Large intestine (tissue), 3 donors: ENCODE results near the gene SQSTM1. TPM values are rescaled to one million over a fixed set of nuclear protein-coding genes. Genes with fewer than 3 reads are reported as not detected.
"Not testable (repeated sequence)": the region's sequence is repeated elsewhere in the genome, so short reads cannot be mapped to it uniquely, and the experiment has no call there.

Experiments
- DNase-seq, 2 donors: peaks; one replicate each; pipeline versions ENCODE4 v3.0.0 to v3.0.0-alpha.2; 2013
- H3K27ac ChIP-seq: one replicate; pipeline ENCODE4 v1.5.1; 2013; ENCODE audit warnings: low read length
- H3K27me3 ChIP-seq: 2 replicates; pipeline ENCODE4 v1.6.1; 2013; ENCODE audit warnings: low read length; ENCODE audit not compliant: control insufficient read depth, insufficient read depth
- H3K36me3 ChIP-seq: 2 replicates; pipeline ENCODE4 v1.6.1; 2013; ENCODE audit warnings: low read length; ENCODE audit not compliant: control insufficient read depth, insufficient read depth
- H3K4me1 ChIP-seq: one replicate; pipeline ENCODE4 v1.6.1; 2013; ENCODE audit warnings: low read length; ENCODE audit not compliant: control insufficient read depth, insufficient read depth
- H3K4me3 ChIP-seq: one replicate; pipeline ENCODE4 v1.5.1; 2013; ENCODE audit warnings: low read length
- H3K9me3 ChIP-seq: one replicate; pipeline ENCODE4 v1.6.1; 2013; ENCODE audit warnings: mild to moderate bottlenecking, low read depth, low read length, moderate library complexity; ENCODE audit not compliant: control insufficient read depth
- WGBS: methylation state at CpG from one replicate; pipeline ENCODE4 v1.1.5; 2013; ENCODE audit warnings: low lambda C conversion rate; ENCODE audit not compliant: insufficient coverage; 5-methylcytosine and 5-hydroxymethylcytosine counted together
- polyA plus RNA-seq: library from polyadenylated mRNA; unstranded; fragments of 120-200 nt; gene quantifications from one replicate; pipeline ENCODE4 v1.2.1, GENCODE V29; 2013

The SQSTM1 gene
- polyA plus RNA-seq, 1 donor, result 165 TPM

DNA sequence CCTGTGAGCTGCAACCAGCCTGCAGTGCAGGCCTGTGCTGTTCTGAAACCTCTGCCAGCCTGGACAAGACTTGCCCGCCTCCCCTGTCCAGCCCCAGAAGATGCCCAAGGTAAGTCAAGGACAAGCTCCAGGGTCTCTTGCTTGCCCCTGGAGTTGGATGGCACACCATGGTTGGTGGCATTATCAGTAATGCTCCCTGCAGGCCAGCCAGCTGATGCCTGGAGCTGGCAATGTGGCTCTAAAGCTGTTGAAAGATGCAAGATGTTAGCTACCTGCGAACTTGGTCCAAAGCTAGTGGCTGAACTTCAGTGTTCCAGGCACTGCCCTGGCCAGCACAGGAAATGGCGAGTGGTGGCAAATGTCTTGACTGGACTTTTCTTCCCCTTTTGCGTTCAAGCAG, 40.9 kb upstream of the SQSTM1 start:
- Histone ChIP-seq H3K27me3 (no peaks in the 10 kb centered on the region), H3K9me3 (no peaks in the 10 kb centered on the region), H3K4me3 (no peak overlapping the region), H3K4me1 (no peaks in the 10 kb centered on the region), H3K36me3 (peaks cover 43% of the 10 kb centered on the region), H3K27ac (no peak overlapping the region)
- no peak for DNase-seq
- no CpG with 5 or more reads among the region's 4 CpGs for WGBS

DNA sequence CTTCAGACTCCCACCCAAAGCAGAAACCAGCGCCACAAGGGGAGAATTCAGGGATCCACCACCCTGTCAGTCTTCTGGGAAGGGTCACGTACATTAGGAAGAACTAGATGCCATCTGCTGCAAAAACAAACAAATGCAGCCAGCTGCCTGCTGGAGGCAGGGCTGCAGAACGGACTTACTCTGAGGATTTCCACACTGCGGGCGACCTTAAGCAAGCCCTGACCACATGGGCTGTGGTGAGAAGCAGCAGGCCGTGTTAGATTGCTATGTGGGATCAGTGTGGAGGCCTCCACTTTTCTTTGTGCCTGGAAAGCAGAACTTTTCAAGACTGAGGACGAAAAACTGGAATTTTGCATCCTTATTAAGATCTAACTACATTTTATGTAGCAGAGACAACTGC, 40.3 kb upstream of the SQSTM1 start:
- Histone ChIP-seq H3K4me1 (no peaks in the 10 kb centered on the region), H3K4me3 (no peak overlapping the region), H3K27ac (no peak overlapping the region), H3K36me3 (peaks cover 40% of the 10 kb centered on the region), H3K9me3 (no peaks in the 10 kb centered on the region), H3K27me3 (no peaks in the 10 kb centered on the region)
- no peak for DNase-seq
- no CpG with 5 or more reads among the region's 7 CpGs for WGBS

DNA sequence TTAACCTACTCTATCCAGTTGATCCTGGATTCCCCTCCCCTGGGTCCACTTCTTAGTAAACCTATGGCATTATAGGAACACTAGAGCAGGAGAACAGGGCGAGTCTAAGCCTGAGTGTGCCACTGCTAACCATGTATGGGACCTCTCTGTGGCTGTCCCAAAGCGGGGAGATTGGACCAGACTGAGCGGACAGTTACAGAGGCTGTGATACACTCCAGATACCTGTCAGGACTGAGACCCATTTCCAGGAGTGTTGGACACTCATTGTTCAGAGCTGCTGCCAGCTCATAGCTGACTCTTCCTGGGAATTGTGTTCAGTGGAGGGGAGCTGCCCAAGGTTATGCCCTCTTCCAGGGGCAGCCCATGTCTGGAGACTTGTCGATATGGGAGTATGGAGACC, 38.9 kb upstream of the SQSTM1 start:
- Histone ChIP-seq H3K27ac (no peak overlapping the region), H3K4me3 (no peak overlapping the region), H3K27me3 (no peaks in the 10 kb centered on the region), H3K36me3 (peaks cover 26% of the 10 kb centered on the region), H3K9me3 (no peaks in the 10 kb centered on the region), H3K4me1 (no peaks in the 10 kb centered on the region)
- DNase-seq, result no peak
- no CpG with 5 or more reads among the region's 4 CpGs for WGBS

GRCh38 chr5:179783128-179783527, 37.6 kb upstream of the SQSTM1 start:
- H3K36me3 ChIP-seq, result peaks cover 16% of the 10 kb centered on the region
- WGBS, result 92% methylated on average over 2 of the region's 9 CpGs
- H3K27ac ChIP-seq, result no peak overlapping the region
- H3K9me3 ChIP-seq, result no peaks in the 10 kb centered on the region
- no peaks in the 10 kb centered on the region for H3K4me1 ChIP-seq
- no peak overlapping the region for H3K4me3 ChIP-seq
- DNase-seq, result no peak
- no peaks in the 10 kb centered on the region for H3K27me3 ChIP-seq

DNA sequence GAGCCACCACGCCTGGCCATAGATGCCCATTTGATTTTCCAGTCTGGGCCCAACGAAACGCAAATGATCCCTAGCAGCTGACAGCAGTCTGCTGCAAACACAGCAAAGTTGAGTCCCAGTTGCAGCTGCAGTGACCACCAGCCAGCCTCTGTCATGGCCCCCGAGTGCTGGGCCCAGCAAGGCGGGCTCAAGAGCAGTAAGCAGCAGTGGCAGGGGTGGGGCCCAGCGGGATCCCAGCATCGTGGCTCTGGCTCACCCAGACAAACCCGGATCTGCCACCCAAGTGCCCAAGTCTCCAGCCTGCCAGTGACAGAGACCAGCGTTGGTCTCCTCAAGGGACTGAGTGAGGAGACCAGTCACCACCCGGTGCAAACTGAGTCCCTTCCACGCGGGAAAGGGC, 33.8 kb upstream of the SQSTM1 start:
- Histone ChIP-seq H3K27ac (no peak overlapping the region), H3K4me3 (no peak overlapping the region), H3K36me3 (no peaks in the 10 kb centered on the region), H3K27me3 (no peaks in the 10 kb centered on the region), H3K9me3 (no peaks in the 10 kb centered on the region), H3K4me1 (no peaks in the 10 kb centered on the region)
- no CpG with 5 or more reads among the region's 12 CpGs for WGBS
- no peak for DNase-seq

GRCh38 chr5:179788193-179788854, 32.4 kb upstream of the SQSTM1 start:
- Histone ChIP-seq H3K4me1 (no peaks in the 10 kb centered on the region), H3K9me3 (no peaks in the 10 kb centered on the region), H3K36me3 (peaks cover 3% of the 10 kb centered on the region), H3K4me3 (no peak overlapping the region), H3K27me3 (no peaks in the 10 kb centered on the region), H3K27ac (no peak overlapping the region)
- no peak for DNase-seq
- WGBS, result no CpG with 5 or more reads among the region's 7 CpGs

GRCh38 chr5:179789278-179789677, 31.4 kb upstream of the SQSTM1 start:
- not testable (repeated sequence) for H3K27ac ChIP-seq, H3K4me1 ChIP-seq, H3K36me3 ChIP-seq, H3K9me3 ChIP-seq, DNase-seq, H3K27me3 ChIP-seq, H3K4me3 ChIP-seq
- WGBS, result no CpG with 5 or more reads among the region's 9 CpGs

DNA sequence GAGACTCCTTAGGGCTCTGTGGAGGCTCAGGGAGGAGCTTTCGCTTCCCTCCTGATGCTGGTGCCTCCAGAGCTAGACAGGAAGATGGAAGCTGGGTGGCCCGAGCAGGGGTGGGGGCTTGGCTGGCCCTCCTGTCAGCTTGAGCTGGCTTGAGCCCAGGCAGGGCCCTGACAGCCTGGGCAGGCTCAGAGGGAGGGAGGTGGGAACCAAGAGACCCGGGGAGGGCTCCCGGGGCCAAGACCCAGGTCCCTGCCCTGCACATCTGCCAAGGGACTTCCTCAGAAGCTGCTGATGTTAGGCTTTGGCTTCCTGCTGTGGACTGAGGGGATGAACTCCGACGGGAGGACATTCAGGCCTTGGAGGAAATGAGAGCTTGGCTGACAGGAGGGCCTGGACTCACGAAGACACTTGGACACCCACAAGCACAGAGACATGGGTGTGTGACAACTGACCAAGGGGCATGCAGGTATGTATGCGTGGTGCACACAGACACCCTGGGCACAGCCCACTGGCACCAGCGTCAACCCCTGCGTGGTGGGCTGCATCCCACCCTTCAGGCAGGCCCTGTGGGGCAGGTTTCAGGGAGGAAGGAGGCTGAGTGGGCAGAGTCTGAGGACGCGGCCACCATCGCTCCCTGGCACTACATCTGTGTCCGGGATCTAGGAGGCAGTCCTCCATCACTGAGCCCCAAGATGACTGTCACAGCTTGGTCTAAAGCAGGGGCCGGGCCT, 28.7 kb upstream of the SQSTM1 start:
- no peak overlapping the region for H3K4me3 ChIP-seq
- peaks cover 11% of the 10 kb centered on the region for H3K4me1 ChIP-seq
- H3K36me3 ChIP-seq, result peaks cover 6% of the 10 kb centered on the region
- no peak for DNase-seq
- WGBS, result no CpG with 5 or more reads among the region's 15 CpGs
- H3K9me3 ChIP-seq, result no peaks in the 10 kb centered on the region
- no peak overlapping the region for H3K27ac ChIP-seq
- no peaks in the 10 kb centered on the region for H3K27me3 ChIP-seq

GRCh38 chr5:179792612-179793467, 27.9 kb upstream of the SQSTM1 start:
- H3K4me1 ChIP-seq, result peaks cover 11% of the 10 kb centered on the region
- DNase-seq, result no peak
- WGBS, result no CpG with 5 or more reads among the region's 24 CpGs
- no peaks in the 10 kb centered on the region for H3K9me3 ChIP-seq
- no peak overlapping the region for H3K4me3 ChIP-seq
- H3K27ac ChIP-seq, result no peak overlapping the region
- H3K36me3 ChIP-seq, result peaks cover 11% of the 10 kb centered on the region
- H3K27me3 ChIP-seq, result no peaks in the 10 kb centered on the region

- no CpG with 5 or more reads among the region's 19 CpGs for WGBS
- H3K27ac ChIP-seq, result no peak within 1 kb of the TSS
- peaks cover 11% of the 10 kb centered on the region for H3K4me1 ChIP-seq
These were observed 27.1 kb upstream of the SQSTM1 start, which contains the start of gene LTC4S for GRCh38 chr5:179793468-179794139. LTC4S (plus strand) TSS chr5:179793986; CDS start chr5:179794081, 95 bp downstream.

More at GRCh38 chr5:179793468-179794139, 27.1 kb upstream of the SQSTM1 start, which contains the start of gene LTC4S:
- no peaks in the 10 kb centered on the region for H3K27me3 ChIP-seq
- peaks cover 4% of the 10 kb centered on the region for H3K9me3 ChIP-seq
- H3K4me3 ChIP-seq, result no peak within 1 kb of the TSS
- peaks cover 19% of the 10 kb centered on the region for H3K36me3 ChIP-seq
- DNase-seq, result no peak
